Mesenchymal stem cell (in vitro differentiated cells and primary cell): ENCODE data around the gene RIMKLA.

Experiments
- DNase-seq: peaks from one replicate; pipeline ENCODE4 v3.0.0-alpha.2; 2013
- H2AFZ ChIP-seq: one replicate; pipeline ENCODE4 v1.6.1; 2013; ENCODE audit warnings: low read depth, mild to moderate bottlenecking, control low read depth, inconsistent platforms, low read length, moderate library complexity
- H2AK5ac ChIP-seq: 2 replicates; pipeline ENCODE4 v1.6.1; 2013; ENCODE audit warnings: low read length, moderate library complexity, mild to moderate bottlenecking, inconsistent platforms; ENCODE audit not compliant: severe bottlenecking
- H2BK120ac ChIP-seq: one replicate; pipeline ENCODE4 v1.6.1; 2013; ENCODE audit warnings: low read depth, mild to moderate bottlenecking, inconsistent platforms, low read length, moderate library complexity
- H2BK12ac ChIP-seq, 2 experiments: one replicate each; pipeline ENCODE4 v1.6.1; 2013; ENCODE audit warnings: inconsistent platforms in 2 of 2, low read length in 2 of 2, mild to moderate bottlenecking in 2 of 2, moderate library complexity in 2 of 2, control low read depth in 1 of 2
- H2BK15ac ChIP-seq: one replicate; pipeline ENCODE4 v1.6.1; 2013; ENCODE audit warnings: mild to moderate bottlenecking, low read depth, inconsistent platforms; ENCODE audit not compliant: poor library complexity, severe bottlenecking
- H2BK5ac ChIP-seq: 2 replicates; pipeline ENCODE4 v1.6.1; 2013; ENCODE audit warnings: low read depth, mild to moderate bottlenecking, low read length, control low read depth, inconsistent platforms; ENCODE audit not compliant: poor library complexity, severe bottlenecking
- H3K14ac ChIP-seq, 2 experiments: one replicate each; pipeline ENCODE4 v1.6.1; 2013; ENCODE audit warnings: inconsistent platforms in 2 of 2, low read length in 2 of 2, control low read depth in 1 of 2, mild to moderate bottlenecking in 1 of 2, moderate library complexity in 1 of 2
- H3K18ac ChIP-seq, 2 experiments: one replicate each; pipeline ENCODE4 v1.6.1; 2013; ENCODE audit warnings: inconsistent platforms in 2 of 2, low read length in 2 of 2, control low read depth in 1 of 2, low read depth in 1 of 2, mild to moderate bottlenecking in 1 of 2
- H3K23ac ChIP-seq, 2 experiments: one replicate each; pipeline ENCODE4 v1.6.1; 2013; ENCODE audit warnings: inconsistent platforms in 2 of 2, low read length in 2 of 2, mild to moderate bottlenecking in 2 of 2, moderate library complexity in 2 of 2, control low read depth in 1 of 2
- H3K27ac ChIP-seq: 2 replicates; pipeline ENCODE4 v1.5.1; 2013; ENCODE audit warnings: mild to moderate bottlenecking, moderate library complexity, low read length, control low read depth, inconsistent platforms; ENCODE audit not compliant: poor library complexity, severe bottlenecking
- H3K27me3 ChIP-seq, 2 experiments: 2 replicates each; pipeline versions ENCODE4 v1.6.1 to v1.7.0; 2013; ENCODE audit warnings: low read length in 2 of 2, mild to moderate bottlenecking in 2 of 2, moderate library complexity in 2 of 2, control low read depth in 1 of 2, inconsistent platforms in 1 of 2; ENCODE audit not compliant: control insufficient read depth in 1 of 2, insufficient read depth in 1 of 2
- H3K36me3 ChIP-seq, 2 experiments: 2 replicates each; pipeline versions ENCODE4 v1.6.1 to v1.7.0; 2013; ENCODE audit warnings: low read length in 2 of 2, control low read depth in 1 of 2, inconsistent platforms in 1 of 2, low read depth in 1 of 2, mild to moderate bottlenecking in 1 of 2; ENCODE audit not compliant: insufficient read depth in 2 of 2, control insufficient read depth in 1 of 2
- H3K4ac ChIP-seq, 2 experiments: one replicate each; pipeline ENCODE4 v1.6.1; 2013; ENCODE audit warnings: inconsistent platforms in 2 of 2, low read length in 2 of 2, mild to moderate bottlenecking in 2 of 2, moderate library complexity in 2 of 2, control low read depth in 1 of 2, low read depth in 1 of 2
- H3K4me1 ChIP-seq: 2 replicates; pipeline ENCODE4 v1.6.1; 2013; ENCODE audit warnings: low read depth, low read length, control low read depth; ENCODE audit not compliant: control insufficient read depth, insufficient read depth
- H3K4me2 ChIP-seq: 2 replicates; pipeline ENCODE4 v1.6.1; 2013; ENCODE audit warnings: low read length, mild to moderate bottlenecking, inconsistent platforms; ENCODE audit not compliant: poor library complexity, severe bottlenecking
- H3K4me3 ChIP-seq, 2 experiments: 2 replicates each; pipeline versions ENCODE4 v1.5.1 to v1.7.0; 2013; ENCODE audit warnings: low read length in 2 of 2, mild to moderate bottlenecking in 2 of 2, control low read depth in 1 of 2, low read depth in 1 of 2; ENCODE audit not compliant: insufficient read depth in 1 of 2
- H3K79me1 ChIP-seq: replicated peaks from 2 replicates; pipeline ENCODE4 v1.6.1; 2013; ENCODE audit warnings: mild to moderate bottlenecking, control low read depth, low read length, inconsistent platforms; ENCODE audit not compliant: poor library complexity, severe bottlenecking
- H3K9ac ChIP-seq: 2 replicates; pipeline ENCODE4 v1.7.0; 2013; ENCODE audit warnings: mild to moderate bottlenecking, low read length, moderate library complexity
- H3K9me3 ChIP-seq: 2 replicates; pipeline ENCODE4 v1.7.0; 2013; ENCODE audit warnings: mild to moderate bottlenecking, low read length; ENCODE audit not compliant: control insufficient read depth
- H4K8ac ChIP-seq: one replicate; pipeline ENCODE4 v1.6.1; 2013; ENCODE audit warnings: inconsistent platforms, mild to moderate bottlenecking, low read length, moderate library complexity
- H4K91ac ChIP-seq: one replicate; pipeline ENCODE4 v1.6.1; 2013; ENCODE audit warnings: mild to moderate bottlenecking, low read length, inconsistent platforms
- WGBS: methylation state at CpG from one replicate; pipeline ENCODE4 v1.1.7; 2013; ENCODE audit warnings: mixed read lengths; 5-methylcytosine and 5-hydroxymethylcytosine counted together

The RIMKLA gene

DNA sequence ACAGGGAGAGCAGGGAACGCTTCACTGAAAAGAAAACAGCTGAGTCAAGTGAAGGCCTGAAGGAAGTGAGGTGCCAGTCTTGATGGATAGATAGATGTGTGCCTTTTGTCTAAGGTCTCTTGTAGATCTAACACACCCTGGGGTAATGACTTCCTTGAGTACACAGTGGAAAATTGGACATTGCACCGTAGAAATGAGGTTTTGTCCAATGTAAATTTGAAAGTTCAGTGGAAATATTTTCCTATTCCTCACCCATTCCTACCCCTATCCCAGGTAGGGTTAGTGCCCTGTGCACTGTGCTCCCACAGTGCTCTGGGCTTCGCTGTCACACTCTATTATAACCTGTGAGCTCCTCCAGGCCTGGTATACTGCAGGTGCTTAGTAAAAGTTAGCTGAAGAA, 50.9 kb downstream of the RIMKLA start:
- H3K79me1 ChIP-seq = no peaks in the 10 kb centered on the region
- H3K27ac ChIP-seq = no peak overlapping the region
- no peak overlapping the region for H2BK5ac ChIP-seq
- H3K4me2 ChIP-seq = no peak overlapping the region
- H3K36me3 ChIP-seq = no peaks in the 10 kb centered on the region
- H3K4me1 ChIP-seq = no peaks in the 10 kb centered on the region
- H3K9me3 ChIP-seq = no peaks in the 10 kb centered on the region
- no peak overlapping the region for H2BK120ac ChIP-seq
- 86% methylated on average over 1 of the region's 3 CpGs for WGBS
- no peak overlapping the region for H3K18ac ChIP-seq
- no peak overlapping the region for H2BK15ac ChIP-seq
- H3K4ac ChIP-seq = no peak overlapping the region
- H2AK5ac ChIP-seq = no peak overlapping the region
- H3K14ac ChIP-seq = no peak overlapping the region
- H3K23ac ChIP-seq = no peak overlapping the region
- no peak overlapping the region for H3K4me3 ChIP-seq
- no peak overlapping the region for H2BK12ac ChIP-seq
- H3K9ac ChIP-seq = no peak overlapping the region
- no peaks in the 10 kb centered on the region for H3K27me3 ChIP-seq
- no peak overlapping the region for H2AFZ ChIP-seq
- no peak overlapping the region for H4K91ac ChIP-seq
- no peak overlapping the region for H4K8ac ChIP-seq
- no peak for DNase-seq

DNA sequence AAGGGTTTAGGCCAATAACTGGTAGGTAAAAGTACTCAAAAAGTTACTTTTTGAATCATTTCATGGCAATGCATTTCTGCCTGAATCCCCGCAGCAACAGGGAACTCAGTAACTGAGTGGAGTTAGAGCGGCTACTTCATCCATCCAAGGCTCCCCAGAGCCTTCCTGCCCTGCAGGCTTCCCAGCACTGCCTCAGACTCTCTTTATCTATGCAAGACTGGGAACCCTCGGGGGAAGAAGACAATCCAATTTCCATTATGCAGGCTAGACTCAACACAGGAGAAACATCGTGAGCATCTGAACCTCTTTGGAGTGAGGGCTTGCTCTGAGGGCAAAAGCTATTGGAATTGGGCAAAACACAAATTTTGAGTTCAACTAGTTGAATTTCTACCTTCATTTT, 52.1 kb downstream of the RIMKLA start:
- 85% methylated on average over 4 of the region's 4 CpGs for WGBS

DNA sequence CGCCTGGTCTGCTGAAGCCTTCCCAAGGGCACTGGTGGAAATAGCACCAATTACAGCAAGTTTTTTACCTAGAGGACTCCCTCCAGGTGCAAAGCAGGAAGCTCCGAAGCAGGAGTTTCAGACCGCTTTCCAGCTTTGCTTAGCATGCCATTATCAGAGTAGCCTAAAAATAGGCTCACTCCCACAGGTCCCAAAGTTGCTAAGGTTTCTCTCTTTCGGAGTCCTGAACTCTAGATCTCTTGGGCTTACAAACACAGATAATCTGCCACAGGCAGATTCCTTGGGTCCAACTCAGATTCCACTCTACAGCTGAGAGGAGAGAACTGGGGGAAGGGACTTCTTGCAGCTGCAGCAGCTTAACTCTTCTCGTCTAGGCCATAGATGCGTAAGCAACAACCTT, 52.8 kb downstream of the RIMKLA start:
- Histone ChIP-seq H3K4me2 (no peak overlapping the region), H3K9ac (no peak overlapping the region), H3K23ac (no peak overlapping the region), H3K4me3 (no peak overlapping the region), H2BK12ac (no peak overlapping the region), H3K27me3 (no peaks in the 10 kb centered on the region), H2BK15ac (no peak overlapping the region), H3K14ac (no peak overlapping the region), H4K91ac (no peak overlapping the region), H3K18ac (no peak overlapping the region), H3K79me1 (no peaks in the 10 kb centered on the region), H2AFZ (no peak overlapping the region), H3K4me1 (no peaks in the 10 kb centered on the region), H4K8ac (no peak overlapping the region), H2BK120ac (no peak overlapping the region), H3K4ac (no peak overlapping the region), H3K27ac (no peak overlapping the region), H2BK5ac (no peak overlapping the region), H2AK5ac (no peak overlapping the region), H3K9me3 (no peaks in the 10 kb centered on the region), H3K36me3 (no peaks in the 10 kb centered on the region)
- 99% methylated on average over 5 of the region's 6 CpGs for WGBS
- no peak for DNase-seq

More for the DNA sequence above, 52.1 kb downstream of the RIMKLA start:
- Histone ChIP-seq H2BK5ac (no peak overlapping the region), H2BK120ac (no peak overlapping the region), H3K79me1 (no peaks in the 10 kb centered on the region), H3K4me1 (no peaks in the 10 kb centered on the region), H2BK15ac (no peak overlapping the region), H3K27me3 (no peaks in the 10 kb centered on the region), H3K9ac (no peak overlapping the region), H3K36me3 (no peaks in the 10 kb centered on the region), H3K18ac (no peak overlapping the region), H3K27ac (no peak overlapping the region), H3K23ac (no peak overlapping the region), H4K8ac (no peak overlapping the region), H4K91ac (no peak overlapping the region), H3K14ac (no peak overlapping the region), H3K4ac (no peak overlapping the region), H2AFZ (no peak overlapping the region), H3K9me3 (no peaks in the 10 kb centered on the region), H3K4me2 (no peak overlapping the region), H3K4me3 (no peak overlapping the region), H2AK5ac (no peak overlapping the region), H2BK12ac (no peak overlapping the region)
- DNase-seq = no peak

DNA sequence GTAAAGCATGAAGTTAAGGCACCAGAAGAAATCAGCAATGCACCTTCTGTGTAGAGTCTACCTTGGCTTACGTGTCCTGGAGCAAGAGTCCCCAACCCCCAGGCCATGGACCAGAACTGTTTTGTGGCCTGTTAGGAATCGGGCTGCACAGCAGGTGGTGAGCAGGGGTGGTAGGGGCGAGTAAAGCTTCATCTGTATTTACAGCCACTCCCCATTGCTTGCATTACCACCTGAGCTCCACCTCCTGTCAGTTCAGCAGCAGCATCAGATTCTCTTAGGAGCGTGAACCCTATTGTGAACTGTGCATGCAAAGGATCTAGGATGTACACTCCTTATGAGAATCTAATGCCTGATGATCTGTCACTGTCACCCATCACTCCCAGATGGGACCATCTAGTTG, 53.7 kb downstream of the RIMKLA start:
- Histone ChIP-seq H3K27ac (no peak overlapping the region), H2AFZ (no peak overlapping the region), H2BK12ac (no peak overlapping the region), H3K79me1 (no peaks in the 10 kb centered on the region), H4K91ac (no peak overlapping the region), H2BK15ac (no peak overlapping the region), H3K23ac (no peak overlapping the region), H3K9ac (no peak overlapping the region), H3K27me3 (no peaks in the 10 kb centered on the region), H2AK5ac (no peak overlapping the region), H3K4me2 (no peak overlapping the region), H3K9me3 (no peaks in the 10 kb centered on the region), H4K8ac (no peak overlapping the region), H2BK5ac (no peak overlapping the region), H3K4me3 (no peak overlapping the region), H3K14ac (no peak overlapping the region), H3K4ac (no peak overlapping the region), H3K36me3 (no peaks in the 10 kb centered on the region), H2BK120ac (no peak overlapping the region), H3K18ac (no peak overlapping the region), H3K4me1 (no peaks in the 10 kb centered on the region)
- WGBS = 64% methylated on average over 4 of the region's 4 CpGs
- DNase-seq = no peak
